HL-60 (cell line): ENCODE data around the gene KIF5A.

Source experiments
- GABPA ChIP-seq: IDR thresholded peaks from 2 replicates; pipeline ENCODE4 v1.6.1; 2012; ENCODE audit warnings: low read depth
- POLR2AphosphoS5 ChIP-seq: IDR thresholded peaks from 2 replicates; pipeline ENCODE4 v1.6.1; 2012; ENCODE audit warnings: low read depth

DNA sequence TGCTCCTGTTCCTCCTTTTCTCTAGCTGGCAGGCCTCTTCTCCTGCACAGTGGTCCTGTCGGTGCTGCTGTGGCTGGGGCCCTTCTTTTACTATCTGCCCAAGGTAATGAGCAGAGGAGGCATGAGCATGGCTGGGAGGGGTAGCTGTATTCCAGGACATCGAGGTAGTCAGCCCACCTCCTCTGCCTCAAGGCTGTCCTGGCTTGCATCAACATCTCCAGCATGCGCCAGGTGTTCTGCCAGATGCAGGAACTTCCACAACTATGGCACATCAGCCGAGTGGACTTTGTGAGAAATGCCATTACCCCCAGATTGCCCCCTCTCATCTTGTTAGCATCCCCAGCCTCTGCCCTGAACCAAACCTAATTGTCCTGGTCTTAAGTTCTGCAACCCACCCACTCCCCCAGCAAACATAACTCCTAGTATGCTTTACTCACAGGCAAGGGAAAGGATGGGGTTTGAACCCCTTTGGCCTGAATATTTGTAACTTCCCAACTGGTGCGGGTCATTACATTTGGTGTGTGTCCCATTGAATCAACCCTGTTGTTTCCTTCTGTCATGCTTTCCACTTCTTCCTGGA is 74.1 kb downstream of the KIF5A start:
- no peak for TF ChIP-seq POLR2AphosphoS5
- no peak for TF ChIP-seq GABPA
